ENCODE data around the gene ARHGAP22. TPM values are rescaled to one million over a fixed set of nuclear protein-coding genes. Genes with fewer than 3 reads are reported as not detected.

ARHGAP22 gene
- total RNA-seq, 1 donor from 2014 or later = 2.0 TPM

DNA sequence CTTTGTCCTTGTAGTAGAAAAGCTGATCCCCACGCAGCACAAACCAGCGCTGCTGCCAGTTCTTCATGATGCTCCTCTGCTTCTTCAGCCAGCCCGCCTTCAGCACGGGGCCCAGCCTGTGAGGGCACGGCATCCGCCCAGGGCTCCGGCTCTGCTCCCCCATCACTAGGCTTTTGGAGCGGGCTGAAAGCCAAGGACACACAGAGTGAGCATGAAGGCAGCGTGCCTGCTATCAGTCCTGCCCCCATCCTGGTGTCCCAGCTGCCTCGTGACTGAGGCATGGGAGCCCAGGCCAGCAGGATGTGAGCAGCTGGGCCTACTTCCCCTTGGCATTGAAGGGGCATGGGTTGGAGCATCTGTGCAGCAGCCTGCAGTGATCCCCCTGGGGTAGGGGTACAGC lies 21.9 kb downstream of the ARHGAP22 start:
- Histone ChIP-seq H3K27me3 (no peaks in the 10 kb centered on the region), H3K27ac (no peak overlapping the region), H3K4me3 (no peak overlapping the region), H3K4me1 (peaks cover 0 to 2% of the 10 kb centered on the region in 2 donors), H3K9me3 (no peaks in the 10 kb centered on the region), H3K36me3 (no peaks in the 10 kb centered on the region)
- DNase-seq (ENCODE audit: low spot score in 2 of 2) = no peak
- intact Hi-C loops (cut with DNase I) = no loop called here
- TF ChIP-seq, protein P1, sequence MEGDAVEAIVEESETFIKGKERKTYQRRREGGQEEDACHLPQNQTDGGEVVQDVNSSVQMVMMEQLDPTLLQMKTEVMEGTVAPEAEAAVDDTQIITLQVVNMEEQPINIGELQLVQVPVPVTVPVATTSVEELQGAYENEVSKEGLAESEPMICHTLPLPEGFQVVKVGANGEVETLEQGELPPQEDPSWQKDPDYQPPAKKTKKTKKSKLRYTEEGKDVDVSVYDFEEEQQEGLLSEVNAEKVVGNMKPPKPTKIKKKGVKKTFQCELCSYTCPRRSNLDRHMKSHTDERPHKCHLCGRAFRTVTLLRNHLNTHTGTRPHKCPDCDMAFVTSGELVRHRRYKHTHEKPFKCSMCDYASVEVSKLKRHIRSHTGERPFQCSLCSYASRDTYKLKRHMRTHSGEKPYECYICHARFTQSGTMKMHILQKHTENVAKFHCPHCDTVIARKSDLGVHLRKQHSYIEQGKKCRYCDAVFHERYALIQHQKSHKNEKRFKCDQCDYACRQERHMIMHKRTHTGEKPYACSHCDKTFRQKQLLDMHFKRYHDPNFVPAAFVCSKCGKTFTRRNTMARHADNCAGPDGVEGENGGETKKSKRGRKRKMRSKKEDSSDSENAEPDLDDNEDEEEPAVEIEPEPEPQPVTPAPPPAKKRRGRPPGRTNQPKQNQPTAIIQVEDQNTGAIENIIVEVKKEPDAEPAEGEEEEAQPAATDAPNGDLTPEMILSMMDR (IDR thresholded peaks at IDR 0.05) = no peak

DNA sequence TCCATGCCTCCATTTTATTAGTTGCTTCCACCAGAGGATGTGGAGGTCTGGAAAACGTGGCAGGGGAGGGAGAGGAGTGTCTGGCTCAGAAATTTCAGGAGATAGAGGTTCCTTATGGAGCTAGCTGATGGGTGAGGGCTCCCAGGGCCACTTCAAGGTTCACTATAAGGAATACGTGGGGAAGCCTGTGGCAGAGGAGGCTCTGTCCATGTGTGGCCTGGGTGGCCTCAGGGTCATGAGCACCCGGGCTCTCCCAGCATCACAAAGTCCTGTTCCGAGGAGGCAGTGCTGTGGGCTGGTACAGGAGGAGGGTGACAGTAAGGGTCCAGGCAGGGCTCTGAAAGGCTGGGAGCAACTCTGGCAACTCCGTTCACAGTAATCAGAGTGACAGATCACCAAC lies 24.6 kb downstream of the ARHGAP22 start:
- Histone ChIP-seq H3K27me3 (no peaks in the 10 kb centered on the region), H3K9me3 (no peaks in the 10 kb centered on the region), H3K4me1 (peaks cover 0 to 2% of the 10 kb centered on the region in 2 donors), H3K36me3 (no peaks in the 10 kb centered on the region), H3K4me3 (no peak overlapping the region), H3K27ac (no peak overlapping the region)
- no peak for DNase-seq (ENCODE audit: low spot score in 2 of 2)
- intact Hi-C loops (cut with DNase I) = no loop called here
- TF ChIP-seq, protein P1 (IDR thresholded peaks at IDR 0.05) = no peak

DNA sequence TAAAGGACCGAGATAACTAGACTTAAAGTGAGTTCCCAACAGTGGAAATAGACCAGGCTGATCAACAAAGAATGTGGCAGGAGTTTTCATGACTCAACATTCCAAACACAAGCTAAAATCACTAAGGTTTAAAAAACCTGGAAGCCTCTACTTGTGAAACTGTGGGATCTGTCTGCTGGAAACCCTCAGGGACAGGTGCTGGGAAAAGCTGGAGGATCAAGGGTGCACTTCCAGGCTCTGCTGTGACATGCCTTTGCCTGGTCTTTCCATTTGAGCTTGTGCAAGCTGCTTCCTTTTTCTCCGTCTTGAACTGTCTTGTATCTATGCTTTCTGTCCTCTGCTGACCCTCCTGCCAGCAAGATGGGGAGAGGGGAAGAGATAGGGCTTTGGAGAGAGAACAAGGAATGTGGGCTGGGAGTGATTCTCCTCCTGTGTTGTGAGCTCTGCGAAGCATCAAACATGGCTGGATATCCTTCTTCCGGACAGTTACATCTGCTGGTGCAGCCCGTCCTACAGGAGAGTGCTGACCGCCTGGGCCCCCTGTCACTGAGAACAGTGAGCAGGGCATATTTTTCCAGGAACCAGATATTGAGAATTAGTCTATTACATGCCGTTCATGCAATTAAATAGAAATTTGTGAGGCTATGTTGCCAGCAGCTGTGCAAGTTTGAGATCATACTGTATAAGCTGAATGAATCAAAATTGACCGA lies 25.5 kb downstream of the ARHGAP22 start:
- Histone ChIP-seq H3K36me3 (no peaks in the 10 kb centered on the region), H3K27ac (no peak overlapping the region), H3K4me3 (no peak overlapping the region), H3K27me3 (no peaks in the 10 kb centered on the region), H3K4me1 (peaks cover 0 to 2% of the 10 kb centered on the region in 2 donors), H3K9me3 (no peaks in the 10 kb centered on the region)
- intact Hi-C loops (cut with DNase I) = no loop called here
- DNase-seq (ENCODE audit: low spot score in 2 of 2) = no peak
- TF ChIP-seq, protein P1 (IDR thresholded peaks at IDR 0.05) = no peak

DNA sequence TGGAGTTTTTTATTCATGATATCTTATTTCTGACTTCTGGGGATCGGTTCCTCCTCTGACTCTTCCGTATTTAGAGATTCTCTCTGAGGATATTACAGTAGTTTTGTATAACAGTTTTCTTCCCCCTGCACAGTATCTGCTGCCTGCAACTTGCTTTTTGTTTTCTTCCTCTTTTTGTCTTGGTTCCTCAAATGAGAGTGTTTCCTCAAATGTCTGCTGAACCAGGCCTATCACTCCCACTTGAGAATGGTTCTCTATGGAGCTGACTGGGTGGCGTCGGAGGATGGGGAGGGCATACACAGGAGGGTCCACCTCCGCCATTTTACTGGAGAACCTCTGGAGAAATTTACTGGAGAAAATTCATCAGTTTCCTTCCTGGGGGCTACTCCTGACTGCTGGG lies 27.7 kb downstream of the ARHGAP22 start:
- H3K4me1 ChIP-seq = peaks cover 0 to 2% of the 10 kb centered on the region in 2 donors

DNA sequence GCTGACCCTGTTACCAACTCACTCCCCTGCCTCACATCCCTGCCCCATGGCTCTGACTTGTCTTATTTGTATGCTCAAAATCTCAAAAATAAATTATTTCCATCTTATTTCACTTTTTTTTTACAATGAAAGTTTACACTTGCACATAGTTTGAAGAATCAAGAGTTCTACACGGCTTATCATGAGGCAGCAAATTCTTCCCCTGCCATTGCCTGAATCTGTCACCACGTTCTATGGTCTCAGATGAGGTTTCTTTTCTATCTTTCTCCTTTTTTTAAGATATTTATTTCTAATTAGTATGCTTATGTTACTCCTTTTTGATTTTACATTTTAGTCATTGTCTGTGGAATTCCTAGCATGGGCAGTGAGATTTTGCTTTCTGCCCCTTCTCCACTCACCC lies 28.4 kb downstream of the ARHGAP22 start:
- Histone ChIP-seq H3K27me3 (no peaks in the 10 kb centered on the region), H3K27ac (no peak overlapping the region), H3K4me3 (no peak overlapping the region), H3K36me3 (no peaks in the 10 kb centered on the region), H3K9me3 (no peaks in the 10 kb centered on the region), H3K4me1 (peaks cover 0 to 2% of the 10 kb centered on the region in 2 donors)
- no peak for DNase-seq (ENCODE audit: low spot score in 2 of 2)
- TF ChIP-seq, protein P1 (IDR thresholded peaks at IDR 0.05) = no peak
- intact Hi-C loops (cut with DNase I) = no loop called here

More for the DNA sequence above, 27.7 kb downstream of the ARHGAP22 start:
- no peak overlapping the region for H3K27ac ChIP-seq
- no peak overlapping the region for H3K4me3 ChIP-seq
- H3K36me3 ChIP-seq = no peaks in the 10 kb centered on the region
- no peaks in the 10 kb centered on the region for H3K9me3 ChIP-seq
- no peaks in the 10 kb centered on the region for H3K27me3 ChIP-seq
- intact Hi-C loops (cut with DNase I) = no loop called here
- no peak for DNase-seq (ENCODE audit: low spot score in 2 of 2)
- TF ChIP-seq, protein P1 (IDR thresholded peaks at IDR 0.05) = no peak

All from ascending aorta (tissue), 2 donors.